ENCODE results near the gene MROH2B. TPM values are rescaled to one million over a fixed set of nuclear protein-coding genes. Genes with fewer than 3 reads are reported as not detected.
"Not testable (repeated sequence)": the region's sequence is repeated elsewhere in the genome, so short reads cannot be mapped to it uniquely, and the experiment has no call there.

MROH2B gene
- total RNA-seq, 1 donor from 2014 or later = not detected

- TF ChIP-seq CTCF (conservative IDR thresholded peaks at IDR 0.05; ENCODE audit: low read depth, low read length) = no peak
- no peak for DNase-seq (ENCODE audit: low read depth)
- no peak overlapping the region for H3K4me3 ChIP-seq (ENCODE audit: low read depth, low read length)
Measured at GRCh38 chr5:41043109-41043747, 27.9 kb downstream of the MROH2B start.

- H3K4me3 ChIP-seq (ENCODE audit: low read depth, low read length) = no peak overlapping the region
- no peak for DNase-seq (ENCODE audit: low read depth)
- TF ChIP-seq CTCF (conservative IDR thresholded peaks at IDR 0.05; ENCODE audit: low read depth, low read length) = no peak
Measured at GRCh38 chr5:41032973-41033372, 38.2 kb downstream of the MROH2B start.

- DNase-seq (ENCODE audit: low read depth); H3K4me3 ChIP-seq (ENCODE audit: low read depth, low read length): not testable (repeated sequence)
Measured at GRCh38 chr5:41022600-41022999, 48.5 kb downstream of the MROH2B start.

- no peak for DNase-seq (ENCODE audit: low read depth)
- TF ChIP-seq CTCF (conservative IDR thresholded peaks at IDR 0.05; ENCODE audit: low read depth, low read length) = no peak
- no peak overlapping the region for H3K4me3 ChIP-seq (ENCODE audit: low read depth, low read length)
Measured at GRCh38 chr5:41012318-41012717, 58.8 kb downstream of the MROH2B start.

- TF ChIP-seq CTCF (conservative IDR thresholded peaks at IDR 0.05; ENCODE audit: low read depth, low read length) = no peak
- H3K4me3 ChIP-seq (ENCODE audit: low read depth, low read length) = no peak overlapping the region
- DNase-seq (ENCODE audit: low read depth) = no peak
Measured at GRCh38 chr5:41010572-41010971, 60.6 kb downstream of the MROH2B start.

- TF ChIP-seq CTCF (conservative IDR thresholded peaks at IDR 0.05; ENCODE audit: low read depth, low read length) = no peak
- no peak overlapping the region for H3K4me3 ChIP-seq (ENCODE audit: low read depth, low read length)
- no peak for DNase-seq (ENCODE audit: low read depth)
Measured at GRCh38 chr5:41009232-41009631, 61.9 kb downstream of the MROH2B start.

GRCh38 chr5:41004931-41005330 is 66.2 kb downstream of the MROH2B start:
- TF ChIP-seq CTCF (conservative IDR thresholded peaks at IDR 0.05; ENCODE audit: low read depth, low read length) = no peak
- no peak for DNase-seq (ENCODE audit: low read depth)
- no peak overlapping the region for H3K4me3 ChIP-seq (ENCODE audit: low read depth, low read length)
